Astrocyte of the spinal cord (primary cell): ENCODE data around the gene SRRM4.
A peak's percentile ranks its signal among the peaks of the same experiment; 100 is the strongest.

ENCODE experiments used
- DNase-seq: peaks from one replicate; pipeline ENCODE4 v3.0.0; 2011; ENCODE audit warnings: low read depth, low spot score
- H3K4me3 ChIP-seq: 2 replicates; pipeline ENCODE4 v1.5.1; 2011; ENCODE audit warnings: low read depth, mild to moderate bottlenecking, low read length, moderate library complexity
- in situ Hi-C: cut with HindIII; loops from 2 replicates; pipeline ENCODE4 v1.10.0; 2017; ENCODE audit warnings: low sequenced_read_pairs
- TF ChIP-seq, protein P1 (sequence below): IDR thresholded peaks from 2 replicates; pipeline ENCODE4 v1.5.1; 2012; ENCODE audit warnings: low read depth, mild to moderate bottlenecking, low read length, inconsistent platforms

SRRM4 gene

DNA sequence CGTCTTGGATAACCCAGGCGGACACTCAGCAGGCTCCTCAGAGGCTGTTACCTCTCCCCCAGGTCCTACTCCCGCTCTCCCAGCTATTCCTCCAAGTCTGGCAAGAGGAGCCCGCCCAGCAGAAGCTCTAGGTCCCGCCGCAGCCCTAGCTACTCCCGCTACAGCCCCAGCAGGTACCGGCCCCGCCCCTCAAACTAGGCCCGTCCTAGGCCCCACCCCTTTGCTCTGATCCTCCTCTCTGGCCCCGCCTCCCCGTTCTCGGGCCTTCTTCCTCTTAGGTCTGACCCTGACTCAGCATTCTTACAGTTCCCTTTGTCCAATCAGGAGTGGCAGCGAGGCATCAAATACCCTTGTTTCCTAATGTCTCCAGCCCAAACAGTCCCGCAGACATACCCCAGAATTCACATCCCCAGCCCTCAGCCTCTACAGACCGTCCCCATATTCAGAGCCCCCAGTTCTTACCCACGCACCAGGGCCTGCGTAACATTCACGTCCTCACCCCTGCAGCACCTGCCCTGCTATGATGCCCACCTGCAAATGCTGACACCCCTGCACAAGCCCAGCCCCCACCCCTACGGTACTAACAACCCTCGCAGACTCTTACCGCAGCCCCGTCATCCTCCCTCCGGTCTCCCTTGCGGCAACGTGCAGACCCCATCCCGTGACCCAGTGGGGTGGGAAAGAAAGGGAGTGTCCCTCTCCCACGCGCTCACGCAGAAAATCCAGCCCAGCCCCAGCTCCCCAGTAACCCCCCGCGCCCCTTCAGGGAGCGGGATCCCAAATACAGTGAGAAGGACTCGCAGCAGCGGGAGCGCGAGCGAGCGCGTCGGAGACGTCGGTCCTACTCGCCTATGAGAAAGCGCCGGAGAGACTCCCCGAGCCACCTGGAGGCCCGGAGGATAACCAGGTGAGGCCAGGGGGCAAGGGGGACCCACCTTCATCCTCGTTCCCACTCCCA is 172.4 kb downstream of the SRRM4 start:
- in situ Hi-C loops, result no loop called here
- H3K4me3 ChIP-seq, result no peak overlapping the region
- TF ChIP-seq, protein P1, sequence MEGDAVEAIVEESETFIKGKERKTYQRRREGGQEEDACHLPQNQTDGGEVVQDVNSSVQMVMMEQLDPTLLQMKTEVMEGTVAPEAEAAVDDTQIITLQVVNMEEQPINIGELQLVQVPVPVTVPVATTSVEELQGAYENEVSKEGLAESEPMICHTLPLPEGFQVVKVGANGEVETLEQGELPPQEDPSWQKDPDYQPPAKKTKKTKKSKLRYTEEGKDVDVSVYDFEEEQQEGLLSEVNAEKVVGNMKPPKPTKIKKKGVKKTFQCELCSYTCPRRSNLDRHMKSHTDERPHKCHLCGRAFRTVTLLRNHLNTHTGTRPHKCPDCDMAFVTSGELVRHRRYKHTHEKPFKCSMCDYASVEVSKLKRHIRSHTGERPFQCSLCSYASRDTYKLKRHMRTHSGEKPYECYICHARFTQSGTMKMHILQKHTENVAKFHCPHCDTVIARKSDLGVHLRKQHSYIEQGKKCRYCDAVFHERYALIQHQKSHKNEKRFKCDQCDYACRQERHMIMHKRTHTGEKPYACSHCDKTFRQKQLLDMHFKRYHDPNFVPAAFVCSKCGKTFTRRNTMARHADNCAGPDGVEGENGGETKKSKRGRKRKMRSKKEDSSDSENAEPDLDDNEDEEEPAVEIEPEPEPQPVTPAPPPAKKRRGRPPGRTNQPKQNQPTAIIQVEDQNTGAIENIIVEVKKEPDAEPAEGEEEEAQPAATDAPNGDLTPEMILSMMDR, result no peak
- DNase-seq, result peak; percentile 5

DNA sequence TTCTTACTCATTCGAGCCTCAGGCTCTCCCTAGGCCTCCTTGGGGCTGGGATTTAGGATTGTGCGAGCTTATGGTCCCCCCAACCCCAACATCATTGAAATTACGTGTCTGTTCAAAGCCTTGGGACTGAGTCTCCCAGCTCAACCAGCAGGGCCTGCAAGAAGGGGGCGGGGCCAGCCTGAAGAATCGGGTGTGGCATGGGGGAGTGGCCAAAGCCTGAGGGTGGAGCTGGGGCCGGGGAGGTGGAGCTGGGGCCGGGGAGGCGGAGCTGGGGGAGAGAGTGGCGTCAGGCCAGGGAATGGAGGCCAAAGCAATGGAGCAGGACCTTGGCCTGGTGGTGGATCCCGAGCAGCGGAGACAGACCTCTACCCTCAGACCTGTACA is 173.1 kb downstream of the SRRM4 start:
- DNase-seq, result no peak
- TF ChIP-seq, protein P1, result no peak
- H3K4me3 ChIP-seq, result no peak overlapping the region
- in situ Hi-C loops, result no loop called here

DNA sequence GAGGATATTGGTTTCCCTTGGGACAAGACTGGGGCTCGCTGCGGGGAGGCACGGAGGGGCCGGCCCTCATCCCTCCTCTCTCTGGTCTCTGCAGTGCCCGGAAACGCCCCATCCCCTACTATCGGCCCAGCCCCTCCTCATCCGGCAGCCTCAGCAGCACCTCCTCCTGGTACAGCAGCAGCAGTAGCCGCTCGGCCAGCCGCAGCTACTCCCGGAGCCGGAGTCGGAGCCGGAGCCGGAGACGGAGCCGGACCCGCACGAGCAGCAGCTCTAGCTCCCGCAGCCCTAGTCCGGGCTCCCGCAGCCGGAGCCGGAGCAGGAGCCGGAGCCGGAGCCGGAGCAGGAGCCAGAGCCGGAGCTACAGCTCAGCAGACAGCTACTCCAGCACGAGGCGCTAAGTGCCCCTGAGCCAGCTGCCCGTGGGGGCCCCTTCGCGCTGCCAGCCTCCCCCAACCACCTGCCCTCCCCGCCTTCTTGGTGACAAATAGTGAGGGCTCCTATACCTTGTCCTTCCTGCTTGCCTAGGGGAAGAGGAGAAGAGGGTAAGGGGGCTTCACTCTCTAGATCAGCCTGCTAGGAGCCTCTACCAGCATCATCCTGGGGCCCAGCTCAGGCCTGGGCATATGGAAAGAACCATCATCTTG is 175.2 kb downstream of the SRRM4 start:
- in situ Hi-C loops, result no loop called here
- H3K4me3 ChIP-seq, result no peak overlapping the region
- DNase-seq, result no peak
- TF ChIP-seq, protein P1, result no peak

DNA sequence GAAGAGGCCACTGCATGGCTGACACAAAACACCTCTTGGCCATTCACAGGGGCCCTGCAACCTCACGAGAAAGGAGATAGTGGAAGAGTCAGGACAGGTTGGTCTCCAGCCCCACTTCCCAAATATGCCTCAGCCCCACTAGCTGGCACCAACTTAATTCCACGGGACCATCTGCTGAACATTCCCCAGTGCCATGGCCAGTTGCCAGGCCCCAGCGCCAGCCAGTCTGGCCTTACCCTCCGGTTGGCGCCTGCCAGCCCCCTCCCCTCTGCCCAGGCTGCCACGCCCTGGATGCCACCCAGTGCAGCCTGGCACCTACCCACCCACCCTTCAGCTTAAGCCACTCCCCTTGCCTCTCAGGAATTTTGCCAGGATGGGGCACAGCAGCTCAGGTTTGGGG is 176.2 kb downstream of the SRRM4 start:
- in situ Hi-C loops, result no loop called here
- TF ChIP-seq, protein P1, result no peak
- DNase-seq, result no peak

DNA sequence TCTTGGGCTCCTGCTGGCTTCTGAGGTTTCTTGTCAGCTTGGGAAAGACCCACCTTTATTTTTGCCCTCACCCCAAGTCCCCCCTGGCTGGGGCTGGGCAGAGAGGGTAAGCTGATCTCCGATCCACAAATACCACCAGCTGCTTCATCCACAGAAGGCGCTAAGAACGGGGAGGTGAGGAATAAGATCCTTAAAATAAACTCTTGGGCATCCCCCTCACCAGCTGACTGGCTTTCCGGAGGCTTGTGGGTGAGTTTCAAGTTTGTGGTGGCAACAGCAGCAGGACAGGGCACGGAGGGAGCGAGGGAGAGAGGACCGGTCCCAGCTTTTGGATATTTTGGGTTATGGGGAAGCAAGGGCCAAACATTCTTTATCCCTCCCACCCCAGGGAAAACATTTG is 176.6 kb downstream of the SRRM4 start:
- no peak for DNase-seq
- TF ChIP-seq, protein P1, result no peak
- no peak overlapping the region for H3K4me3 ChIP-seq
- in situ Hi-C loops, result no loop called here

More for the DNA sequence above, 176.2 kb downstream of the SRRM4 start:
- H3K4me3 ChIP-seq, result no peak overlapping the region

DNA sequence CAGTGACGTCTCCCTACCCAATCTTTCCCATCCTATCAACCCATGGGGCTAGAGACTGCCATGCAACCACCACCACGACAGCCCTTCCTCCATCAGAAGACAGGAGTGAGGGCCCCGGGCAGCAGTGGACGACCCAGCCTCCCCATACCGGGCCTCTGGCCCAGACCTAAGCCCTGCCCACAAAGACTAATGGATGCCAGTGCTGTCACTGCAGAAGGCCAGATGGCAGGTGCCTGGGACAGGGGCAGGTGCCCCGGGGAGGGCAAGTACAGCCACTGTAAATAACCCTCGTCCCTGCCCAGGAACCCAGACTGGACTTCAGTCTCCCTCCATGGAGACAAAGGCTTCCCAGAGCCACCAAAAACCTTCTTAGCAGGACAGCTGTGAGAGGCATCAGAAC is 177.1 kb downstream of the SRRM4 start:
- no peak for DNase-seq
- in situ Hi-C loops, result no loop called here
- H3K4me3 ChIP-seq, result no peak overlapping the region
- TF ChIP-seq, protein P1, result no peak
